HepG2 (cell line): ENCODE results near the gene MEF2D. TPM values are rescaled to one million over a fixed set of nuclear protein-coding genes. Genes with fewer than 3 reads are reported as not detected.

Source experiments
- ATAC-seq: fragments of 200-7000 bp; cut with Tn5 transposase; 3 replicates; pipeline ENCODE4 v1.9.1; 2020; ENCODE audit warnings: mild to moderate bottlenecking, moderate library complexity
- BruUV-seq: library from RNA; stranded (reverse); fragments of 400-500 nt; replicated peaks from 2 replicates; lab custom pipeline; 2021; lab: Mats Ljungman, UMichigan
- CTCF ChIA-PET: fragments of 300-600 bp; formaldehyde crosslinking; extraction: SDS; loops from one replicate; lab custom pipeline; 2021; ENCODE audit warnings: low total read pairs, inconsistent platforms, low intra/inter-chr PET ratio; lab: Yijun Ruan, JAX
- POLR2A ChIA-PET: fragments of 350-600 bp; sonication (Branson Sonifier 250); formaldehyde crosslinking; loops from one replicate; lab custom pipeline; 2020; ENCODE audit warnings: antibody characterized with exemption, inconsistent platforms; lab: Yijun Ruan, JAX
- DNase-seq: peaks from one replicate; pipeline ENCODE4 v3.0.0-alpha.2; 2015; ENCODE audit warnings: low spot score
- FAIRE-seq: peaks from 3 replicates; lab custom pipeline; 2011; peaks lifted over from hg19 to GRCh38; lab: Jason Lieb, UNC
- H2AFZ ChIP-seq: one replicate; pipeline ENCODE4 v1.6.1; 2011; ENCODE audit warnings: low read length, inconsistent platforms
- H3K27ac ChIP-seq: fragments of 300-600 bp; 3 replicates; pipeline ENCODE4 v1.8.0; 2011; ENCODE audit warnings: mixed run types, mild to moderate bottlenecking, mixed read lengths, low read length, inconsistent platforms; ENCODE audit not compliant: insufficient read depth; ENCODE audit errors: extremely low read length
- H3K27me3 ChIP-seq, 2 experiments: fragments of 200-600 bp in 1 of 2; 2 replicates in 1 of 2; 3 replicates in 1 of 2; pipeline versions ENCODE4 v1.6.0 to v1.8.0; 2011; ENCODE audit warnings: low read length in 2 of 2, mild to moderate bottlenecking in 2 of 2, moderate library complexity in 2 of 2, inconsistent platforms in 1 of 2; ENCODE audit not compliant: insufficient read depth in 2 of 2, control insufficient read depth in 1 of 2
- H3K36me3 ChIP-seq, 2 experiments: fragments of 200-600 bp in 1 of 2; replicated peaks in 1 of 2; 2 replicates in 1 of 2; 3 replicates in 1 of 2; pipeline versions ENCODE4 v1.5.1 to v1.8.0; 2011; ENCODE audit warnings: low read length in 2 of 2, inconsistent platforms in 1 of 2; ENCODE audit not compliant: insufficient read depth in 2 of 2, control insufficient read depth in 1 of 2
- H3K4me1 ChIP-seq: 2 replicates; pipeline ENCODE4 v1.5.1; 2012; ENCODE audit warnings: low read length, inconsistent platforms; ENCODE audit not compliant: insufficient read depth
- H3K4me2 ChIP-seq: 2 replicates; pipeline ENCODE4 v1.6.0; 2011; ENCODE audit warnings: low read depth, low read length, inconsistent platforms
- H3K4me3 ChIP-seq, 3 experiments: fragments of 200-600 bp in 1 of 3; sonication (generic), shearing (Covaris generic) in 1 of 3; replicated peaks in 1 of 3; 2 replicates each; pipeline ENCODE4 v1.5.1; 2011 to 2016; ENCODE audit warnings: low read length in 3 of 3, inconsistent platforms in 2 of 3, low read depth in 2 of 3, mild to moderate bottlenecking in 2 of 3, control low read depth in 1 of 3, mixed read lengths in 1 of 3; ENCODE audit not compliant: insufficient read depth in 1 of 3
- H3K79me2 ChIP-seq: one replicate; pipeline ENCODE4 v1.6.1; 2011; ENCODE audit warnings: low read length, inconsistent platforms; ENCODE audit not compliant: insufficient read depth
- H3K9ac ChIP-seq: 2 replicates; pipeline ENCODE4 v1.6.0; 2011; ENCODE audit warnings: mild to moderate bottlenecking, low read depth, low read length, inconsistent platforms; ENCODE audit not compliant: insufficient read depth
- H3K9me3 ChIP-seq: 2 replicates; pipeline ENCODE4 v1.5.1; 2012; ENCODE audit warnings: mild to moderate bottlenecking, low read length
- H4K20me1 ChIP-seq: 2 replicates; pipeline ENCODE4 v1.6.0; 2011; ENCODE audit warnings: inconsistent platforms, mild to moderate bottlenecking, low read length, moderate library complexity; ENCODE audit not compliant: insufficient read depth
- GLI4 ChIP-seq: sonication (generic); formaldehyde crosslinking; IDR thresholded peaks from 2 replicates; pipeline ENCODE4 v1.5.1; 2020; ENCODE audit warnings: missing genetic modification reagents, mild to moderate bottlenecking, moderate library complexity, borderline replicate concordance
- HDAC1 ChIP-seq: sonication (generic); formaldehyde crosslinking; IDR thresholded peaks from 2 replicates; pipeline ENCODE4 v1.5.1; 2020; ENCODE audit warnings: mild to moderate bottlenecking, missing genetic modification reagents
- JUN ChIP-seq: sonication (generic); formaldehyde crosslinking; IDR thresholded peaks from 2 replicates; pipeline ENCODE4 v1.4.0; 2020; ENCODE audit warnings: mild to moderate bottlenecking, missing genetic modification reagents
- KLF16 ChIP-seq, 2 experiments: sonication (generic) in 1 of 2; formaldehyde crosslinking in 1 of 2; IDR thresholded peaks; 2 replicates each; pipeline versions ENCODE4 v1.6.1 to v1.8.0; 2016 to 2023; ENCODE audit warnings: missing genetic modification reagents in 2 of 2, missing compliant biosample characterization in 1 of 2
- LRRFIP1 ChIP-seq: sonication (generic); formaldehyde crosslinking; conservative IDR thresholded peaks from 2 replicates; pipeline ENCODE4 v1.4.0; 2020; ENCODE audit warnings: missing genetic modification reagents
- MBD4 ChIP-seq: IDR thresholded peaks from 2 replicates; pipeline ENCODE4 v1.6.1; 2012; ENCODE audit warnings: low read length, inconsistent platforms, borderline replicate concordance
- MEIS1 ChIP-seq: sonication (generic); formaldehyde crosslinking; IDR thresholded peaks from 2 replicates; pipeline ENCODE4 v1.9.0; 2021; ENCODE audit warnings: mild to moderate bottlenecking, missing genetic modification reagents, moderate library complexity, borderline replicate concordance
- MIER2 ChIP-seq: IDR thresholded peaks from 2 replicates; pipeline ENCODE4 v1.6.1; 2016; ENCODE audit warnings: missing biosample characterization, missing genetic modification reagents
- MTA3 ChIP-seq: sonication (generic); formaldehyde crosslinking; IDR thresholded peaks from 2 replicates; pipeline ENCODE4 v1.4.0; 2020; ENCODE audit warnings: missing genetic modification reagents
- TBX3 ChIP-seq: fragments of 450-650 bp; IDR thresholded peaks from 2 replicates; pipeline ENCODE4 v1.6.1; 2017; ENCODE audit warnings: antibody characterized with exemption, mild to moderate bottlenecking, inconsistent platforms, borderline replicate concordance
- U2AF2 ChIP-seq: fragments of 200-400 bp; formaldehyde crosslinking; IDR thresholded peaks from 2 replicates; pipeline ENCODE4 v1.6.1; 2017; ENCODE audit warnings: low read depth, mild to moderate bottlenecking, low read length
- ZNF12 ChIP-seq: sonication (generic); formaldehyde crosslinking; IDR thresholded peaks from 2 replicates; pipeline ENCODE4 v1.5.0; 2020; ENCODE audit warnings: missing genetic modification reagents
- ZNF232 ChIP-seq: sonication (generic); formaldehyde crosslinking; IDR thresholded peaks from 2 replicates; pipeline ENCODE4 v1.4.0; 2020; ENCODE audit warnings: missing genetic modification reagents, borderline replicate concordance
- ZNF235 ChIP-seq: sonication (generic); formaldehyde crosslinking; IDR thresholded peaks from 2 replicates; pipeline ENCODE4 v1.8.1; 2023; ENCODE audit warnings: mild to moderate bottlenecking, missing genetic modification reagents, borderline replicate concordance
- ZNF382 ChIP-seq: sonication (generic); formaldehyde crosslinking; IDR thresholded peaks from 2 replicates; pipeline ENCODE4 v1.5.0; 2020; ENCODE audit warnings: missing genetic modification reagents, mild to moderate bottlenecking, borderline replicate concordance
- WGBS: methylation state at CpG from one replicate; pipeline ENCODE4 v1.1.6; 2017; ENCODE audit warnings: low lambda C conversion rate; 5-methylcytosine and 5-hydroxymethylcytosine counted together
- in situ Hi-C: cut with HindIII; loops from 2 replicates; pipeline ENCODE4 v1.10.0; 2017; ENCODE audit warnings: low pct_unique_long_range_greater_than_20kb; ENCODE audit not compliant: extremely low pct_ligation_motif_present
- intact Hi-C: fragments of 100-400 bp; cut with micrococcal nuclease; formaldehyde crosslinking; loops from one replicate; pipeline ENCODE4 v1.10.0; 2022; ENCODE audit not compliant: unreplicated experiment
- polyA plus RNA-seq, 8 experiments: library from polyadenylated mRNA; depleted of rRNA in 3 of 8; stranded (reverse) in 7 of 8; unstranded in 1 of 8; fragments of >200 nt; fragmentation: Illumina TruSeq in 4 of 8; extraction: Trizol in 4 of 8; gene quantifications; 2 replicates each; pipeline versions ENCODE4 v1.2.1 to v1.2.3, GENCODE V29; 2011 to 2016; ENCODE audit warnings: low read depth in 4 of 8, missing spikeins in 1 of 8, mixed read lengths in 1 of 8; ENCODE audit not compliant: insufficient read depth in 1 of 8
- total RNA-seq, 5 experiments: library from RNA; depleted of rRNA; stranded (reverse); fragments of >200 nt; fragmentation: Illumina TruSeq; extraction: Trizol; gene quantifications; 2 replicates each; pipeline ENCODE4 v1.2.3, GENCODE V29; 2016; ENCODE audit warnings: low read depth in 1 of 5

The MEF2D gene
- total and polyA plus RNA-seq, 2 of the 13 experiments (the other 11 are each of a cell fraction or from before 2014, with no cell fraction given) = 1.6 to 3.9 TPM

GRCh38 chr1:156430303-156430702 is 70.3 kb downstream of the MEF2D start:
- no peaks in the 10 kb centered on the region for H4K20me1 ChIP-seq
- no peak for DNase-seq
- no TSS peak for BruUV-seq
- intact Hi-C loops = no loop called here
- TF ChIP-seq LRRFIP1 (no peak), MBD4 (no peak), ZNF232 (CRISPR knock-in tag) (no peak), JUN (no peak), HDAC1 (CRISPR knock-in tag) (no peak), ZNF382 (CRISPR knock-in tag) (no peak), U2AF2 (no peak), KLF16 (CRISPR knock-in tag; IDR thresholded peaks at IDR 0.05) (no peak), MEIS1 (CRISPR knock-in tag) (no peak), ZNF12 (CRISPR knock-in tag) (no peak), GLI4 (no peak), ZNF235 (no peak), MTA3 (CRISPR knock-in tag) (no peak), TBX3 (no peak), MIER2 (CRISPR knock-in tag) (no peak)
- no peaks in the 10 kb centered on the region for H3K36me3 ChIP-seq
- no peak overlapping the region for H3K4me2 ChIP-seq
- H2AFZ ChIP-seq = no peak overlapping the region
- H3K27me3 ChIP-seq = peaks cover 13 to 87% of the 10 kb centered on the region in 2 experiments; a peak in 4 of 5 replicates
- no peak overlapping the region for H3K4me3 ChIP-seq
- CTCF ChIA-PET = no interaction called here
- in situ Hi-C loops = no loop called here
- no peak overlapping the region for H3K9ac ChIP-seq
- 1% methylated on average over 7 of the region's 7 CpGs for whole genome bisulfite sequencing
- POLR2A ChIA-PET = interaction anchor here (0.6 kb wide), 2 partner anchors 24 to 74 kb away, joined by 3 read pairs; no protein-coding TSS in a partner anchor
- no peaks in the 10 kb centered on the region for H3K4me1 ChIP-seq
- FAIRE-seq = no peak
- H3K9me3 ChIP-seq = no peaks in the 10 kb centered on the region
- no peaks in the 10 kb centered on the region for H3K79me2 ChIP-seq
- H3K27ac ChIP-seq = no peak overlapping the region
- no peak for ATAC-seq
